GM18873 (cell line): ENCODE data around the gene MAFB.
"Not testable (repeated sequence)": the region's sequence is repeated elsewhere in the genome, so short reads cannot be mapped to it uniquely, and the experiment has no call there.

Experiments used
- ATAC-seq: cut with Tn5 transposase; IDR thresholded peaks from one replicate; pipeline ENCODE4 v1.9.1; 2021; ENCODE audit warnings: mild to moderate bottlenecking, moderate library complexity, moderate number of reproducible peaks; ENCODE audit not compliant: unreplicated experiment, low FRiP score

MAFB gene

DNA sequence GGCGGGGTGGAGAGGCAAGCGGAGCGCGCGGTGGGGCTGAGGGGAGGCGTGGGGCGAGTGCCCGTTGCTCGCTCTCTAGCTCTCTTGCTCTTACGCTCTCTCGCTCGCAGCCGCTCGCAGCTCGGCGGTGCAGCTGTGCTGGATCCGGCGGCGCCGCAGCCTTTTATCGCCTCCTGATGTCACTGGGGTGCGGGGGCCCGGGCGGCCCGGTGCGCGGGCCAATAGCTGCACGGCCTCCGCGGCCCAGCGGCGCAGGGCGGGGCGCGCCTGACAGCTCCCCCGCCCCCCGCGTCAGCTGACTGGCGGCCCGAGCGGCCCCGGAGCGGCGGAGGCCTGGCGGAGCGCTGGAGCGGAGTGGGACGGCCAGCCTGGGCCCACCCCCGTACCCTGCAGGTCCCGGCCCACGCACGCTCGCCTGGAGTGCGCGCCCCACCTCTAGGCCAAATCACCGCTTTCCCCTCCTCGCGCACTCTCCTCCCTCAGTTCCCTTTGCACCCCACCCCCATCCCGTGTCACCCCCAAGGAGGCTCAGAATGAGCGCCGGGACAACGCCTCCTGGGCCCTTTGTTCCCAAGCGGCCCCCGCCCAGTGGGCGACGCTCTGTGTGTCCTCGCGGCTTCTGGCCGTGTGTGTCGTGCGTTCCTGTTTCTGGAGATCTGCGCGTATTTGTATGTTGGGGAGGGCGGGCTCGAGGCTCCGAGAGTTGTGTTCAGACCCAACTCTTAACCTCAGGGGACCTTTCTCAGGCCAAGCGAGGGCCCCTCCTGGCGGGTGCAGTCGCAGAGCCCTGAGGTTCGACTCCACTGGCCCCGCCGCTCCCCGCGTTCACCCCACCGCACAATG is at the start of gene MAFB:
TSS of gene MAFB (minus strand) at position 137 of the 843 bp plus-strand sequence. CDS start 386 bp downstream, outside the sequence.
- no peak for ATAC-seq

- ATAC-seq = not testable (repeated sequence)
These were observed 47.4 kb upstream of the MAFB start for GRCh38 chr20:40736468-40736867.

- no peak for ATAC-seq
These were observed 40.0 kb upstream of the MAFB start for GRCh38 chr20:40728996-40729395.

DNA sequence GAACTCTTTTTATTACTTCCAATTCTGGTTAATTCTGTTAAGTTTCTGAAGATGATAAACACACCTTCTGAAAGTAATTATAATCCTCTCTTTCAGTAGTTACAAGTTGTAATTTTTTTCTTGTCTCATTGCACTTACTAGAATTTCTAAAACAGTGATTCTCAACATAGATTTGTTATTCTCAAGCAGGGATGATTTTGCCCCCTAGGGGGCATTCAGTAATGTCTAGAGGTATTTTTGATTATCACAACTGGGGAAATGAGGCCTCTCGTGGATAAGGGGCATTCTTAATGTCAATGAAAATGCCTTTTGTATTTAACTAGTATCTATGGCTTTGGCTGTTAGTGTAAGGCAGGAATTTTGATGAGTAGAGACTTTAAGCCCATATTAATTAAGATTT is 39.4 kb upstream of the MAFB start:
- ATAC-seq = no peak

- ATAC-seq = no peak
These were observed 38.9 kb upstream of the MAFB start for GRCh38 chr20:40727960-40728359.

- ATAC-seq = no peak
These were observed 37.7 kb upstream of the MAFB start for GRCh38 chr20:40726776-40727175.

DNA sequence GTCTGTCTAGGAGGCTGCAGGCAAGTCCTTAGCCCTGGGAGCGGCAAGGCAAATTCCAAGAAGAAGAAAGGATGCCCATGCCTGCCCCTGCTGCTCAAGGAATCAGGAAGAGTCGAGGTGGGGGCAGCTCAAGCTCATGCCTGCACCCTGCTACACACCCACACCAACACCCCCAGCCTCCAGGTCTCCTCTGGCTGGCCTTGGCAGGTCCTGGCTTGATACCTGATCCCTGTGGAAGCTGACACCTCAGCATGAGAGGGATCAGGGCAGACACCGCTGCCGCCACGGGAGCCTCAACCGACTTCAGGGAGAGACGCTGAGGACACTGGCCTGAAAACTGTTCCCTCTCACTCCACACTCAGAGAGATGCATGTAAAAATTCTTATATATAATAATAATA is 35.5 kb upstream of the MAFB start:
- no peak for ATAC-seq

DNA sequence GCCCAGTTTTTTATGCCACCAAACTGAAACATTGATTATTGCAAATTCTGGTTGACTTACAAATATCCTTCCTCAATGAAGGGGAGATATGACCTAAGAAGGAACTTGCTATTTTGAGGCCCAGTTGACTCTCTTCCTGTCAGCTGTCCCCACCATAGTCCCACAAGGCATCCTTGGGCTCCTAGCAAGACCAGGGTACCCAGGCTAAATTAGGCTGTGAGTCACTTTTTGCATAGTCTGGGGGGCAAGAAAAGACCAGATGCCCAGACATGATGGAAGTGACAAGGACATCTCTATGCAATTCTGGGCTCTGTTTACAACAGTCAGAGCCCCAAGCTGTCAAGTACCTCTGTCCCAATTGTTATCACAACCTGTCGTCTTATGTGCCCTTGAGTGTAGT is 31.8 kb upstream of the MAFB start:
- no peak for ATAC-seq

- ATAC-seq = no peak
These were observed 31.1 kb upstream of the MAFB start for GRCh38 chr20:40720099-40720498.

DNA sequence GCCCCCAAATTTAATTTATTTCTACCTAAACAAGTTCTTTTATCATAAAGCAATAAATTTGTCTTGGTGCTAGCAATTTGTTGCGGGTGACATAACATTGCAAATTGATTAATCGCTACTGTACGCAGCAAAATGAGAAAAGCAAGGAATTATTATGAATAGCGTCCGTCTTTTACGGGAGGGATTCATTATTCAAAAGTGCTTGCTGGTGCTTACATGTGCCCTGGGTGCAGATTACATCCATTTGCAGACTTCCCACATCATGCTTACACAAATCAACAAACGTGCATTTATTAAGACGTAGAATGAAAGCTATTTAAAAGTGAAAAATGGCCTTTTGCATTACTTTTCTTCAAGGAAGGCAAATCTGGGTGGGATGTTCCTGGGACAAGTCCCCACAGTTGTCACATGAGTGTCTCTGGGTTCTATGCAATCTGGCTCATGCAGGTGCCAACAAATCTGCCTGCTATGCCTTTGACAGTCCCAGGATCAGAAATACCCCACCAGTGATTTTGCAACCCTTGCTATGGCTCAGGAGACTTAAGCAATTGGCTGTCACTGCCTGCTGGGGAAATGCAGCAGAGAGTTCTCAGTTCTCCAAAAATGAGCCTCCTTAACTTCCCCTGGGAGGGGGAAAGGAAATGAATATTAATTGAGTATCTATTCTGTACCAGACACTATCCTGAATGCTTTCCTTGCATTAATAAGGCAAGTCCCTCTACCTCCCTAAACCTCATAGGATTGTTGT is 30.1 kb upstream of the MAFB start:
- no peak for ATAC-seq

GRCh38 chr20:40718214-40718977 is 29.4 kb upstream of the MAFB start:
- ATAC-seq = no peak

- no peak for ATAC-seq
These were observed 28.4 kb upstream of the MAFB start for GRCh38 chr20:40717343-40717865.

- ATAC-seq = no peak
These were observed 26.5 kb upstream of the MAFB start for GRCh38 chr20:40715491-40715890.

- no peak for ATAC-seq
These were observed 25.9 kb upstream of the MAFB start for GRCh38 chr20:40714916-40715315.

GRCh38 chr20:40714109-40714508 is 25.1 kb upstream of the MAFB start:
- ATAC-seq = no peak

DNA sequence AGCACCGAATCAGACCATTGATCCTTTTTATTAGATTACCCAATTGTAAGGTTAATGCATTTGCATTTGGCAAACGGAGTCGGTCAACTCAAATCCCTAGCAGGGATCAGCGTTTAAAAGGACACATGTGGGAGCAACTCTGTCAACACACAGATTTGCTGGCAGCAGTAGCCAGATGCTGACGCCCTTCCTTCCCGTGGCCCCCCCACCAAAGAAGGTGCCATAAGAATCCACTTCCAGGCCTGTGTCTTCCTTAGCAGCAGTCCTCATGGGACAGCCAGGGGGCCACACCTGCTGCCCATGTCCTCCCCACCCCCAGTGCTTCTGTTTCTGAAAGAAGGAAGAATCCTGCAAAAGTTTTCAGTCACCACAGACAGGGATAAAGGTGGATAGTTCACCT is 24.5 kb upstream of the MAFB start:
- ATAC-seq = no peak

- ATAC-seq = no peak
These were observed 22.0 kb upstream of the MAFB start for GRCh38 chr20:40711079-40711478.

DNA sequence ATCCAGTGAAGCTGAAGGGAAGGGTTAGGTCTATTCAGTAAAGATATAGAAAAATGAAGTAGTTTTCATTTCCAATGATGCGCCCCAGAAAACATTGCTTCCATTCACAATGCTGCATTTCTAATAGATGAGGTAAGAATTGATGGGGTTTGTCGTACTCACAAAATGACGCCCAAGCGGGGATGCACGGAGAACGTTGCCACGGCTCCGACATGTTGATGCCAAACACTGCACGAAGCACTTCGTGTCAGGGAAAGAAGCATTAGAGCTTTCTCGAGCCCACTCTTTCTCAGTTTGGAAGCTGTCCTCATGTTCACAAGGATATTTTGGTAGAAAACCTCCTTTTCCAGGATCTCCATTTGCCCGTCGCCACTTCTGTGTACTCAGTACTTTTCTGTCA is 21.6 kb upstream of the MAFB start:
- ATAC-seq = no peak

- ATAC-seq = no peak
These were observed 18.0 kb upstream of the MAFB start for GRCh38 chr20:40706977-40707582.

- ATAC-seq = no peak
These were observed 16.4 kb upstream of the MAFB start for GRCh38 chr20:40705413-40705812.
